ENCODE data around the gene SLC26A9. TPM values are rescaled to one million over a fixed set of nuclear protein-coding genes. Genes with fewer than 3 reads are reported as not detected.

Gene SLC26A9
- total RNA-seq, 1 donor from 2014 or later, result not detected

GRCh38 chr1:205980237-205980870, 37.1 kb upstream of the SLC26A9 start:
- DNase-seq (ENCODE audit: low read depth) (no peak), FAIRE-seq (no peak)
- TF ChIP-seq CTCF (IDR thresholded peaks at IDR 0.05; ENCODE audit: insufficient read depth, low read length, severe bottlenecking), result no peak
- Histone ChIP-seq H3K36me3 (ENCODE audit: control insufficient read depth, insufficient read depth, low read length) (peaks cover 13% of the 10 kb centered on the region), H3K27me3 (ENCODE audit: control insufficient read depth, insufficient read depth, low read length) (no peaks in the 10 kb centered on the region), H3K4me3 (ENCODE audit: low read depth, low read length) (no peak overlapping the region)

GRCh38 chr1:205979301-205979700, 36.0 kb upstream of the SLC26A9 start:
- H3K36me3 ChIP-seq (ENCODE audit: control insufficient read depth, insufficient read depth, low read length), result peaks cover 10% of the 10 kb centered on the region
- no peak overlapping the region for H3K4me3 ChIP-seq (ENCODE audit: low read depth, low read length)
- DNase-seq (ENCODE audit: low read depth) (no peak), FAIRE-seq (no peak)
- no peak for TF ChIP-seq CTCF (IDR thresholded peaks at IDR 0.05; ENCODE audit: insufficient read depth, low read length, severe bottlenecking)
- H3K27me3 ChIP-seq (ENCODE audit: control insufficient read depth, insufficient read depth, low read length), result no peaks in the 10 kb centered on the region

- Histone ChIP-seq H3K27me3 (ENCODE audit: control insufficient read depth, insufficient read depth, low read length) (no peaks in the 10 kb centered on the region), H3K36me3 (ENCODE audit: control insufficient read depth, insufficient read depth, low read length) (peaks cover 10% of the 10 kb centered on the region), H3K4me3 (ENCODE audit: low read depth, low read length) (no peak overlapping the region)
- TF ChIP-seq CTCF (IDR thresholded peaks at IDR 0.05; ENCODE audit: insufficient read depth, low read length, severe bottlenecking), result no peak
- DNase-seq (ENCODE audit: low read depth) (no peak), FAIRE-seq (no peak)
These were observed 35.4 kb upstream of the SLC26A9 start for GRCh38 chr1:205978676-205979075.

- DNase-seq (ENCODE audit: low read depth), result peak; percentile 68
- no peak overlapping the region for H3K4me3 ChIP-seq (ENCODE audit: low read depth, low read length)
- peaks cover 6% of the 10 kb centered on the region for H3K36me3 ChIP-seq (ENCODE audit: control insufficient read depth, insufficient read depth, low read length)
- TF ChIP-seq CTCF (IDR thresholded peaks at IDR 0.05; ENCODE audit: insufficient read depth, low read length, severe bottlenecking), result peak; percentile 97
- H3K27me3 ChIP-seq (ENCODE audit: control insufficient read depth, insufficient read depth, low read length), result no peaks in the 10 kb centered on the region
- no peak for FAIRE-seq
These were observed 34.3 kb upstream of the SLC26A9 start for GRCh38 chr1:205977402-205978014.

GRCh38 chr1:205976708-205977401, 33.6 kb upstream of the SLC26A9 start:
- peak; percentile 67 for DNase-seq (ENCODE audit: low read depth)
- no peak for TF ChIP-seq CTCF (IDR thresholded peaks at IDR 0.05; ENCODE audit: insufficient read depth, low read length, severe bottlenecking)

More at GRCh38 chr1:205976708-205977401, 33.6 kb upstream of the SLC26A9 start:
- no peak for FAIRE-seq
- Histone ChIP-seq H3K36me3 (ENCODE audit: control insufficient read depth, insufficient read depth, low read length) (peaks cover 2% of the 10 kb centered on the region), H3K27me3 (ENCODE audit: control insufficient read depth, insufficient read depth, low read length) (no peaks in the 10 kb centered on the region), H3K4me3 (ENCODE audit: low read depth, low read length) (no peak overlapping the region)

Measured in bronchial epithelial cell (primary cell).